ENCODE measurements around the gene HDAC4.
"Not testable (repeated sequence)": the region's sequence is repeated elsewhere in the genome, so short reads cannot be mapped to it uniquely, and the experiment has no call there.

HDAC4 gene

DNA sequence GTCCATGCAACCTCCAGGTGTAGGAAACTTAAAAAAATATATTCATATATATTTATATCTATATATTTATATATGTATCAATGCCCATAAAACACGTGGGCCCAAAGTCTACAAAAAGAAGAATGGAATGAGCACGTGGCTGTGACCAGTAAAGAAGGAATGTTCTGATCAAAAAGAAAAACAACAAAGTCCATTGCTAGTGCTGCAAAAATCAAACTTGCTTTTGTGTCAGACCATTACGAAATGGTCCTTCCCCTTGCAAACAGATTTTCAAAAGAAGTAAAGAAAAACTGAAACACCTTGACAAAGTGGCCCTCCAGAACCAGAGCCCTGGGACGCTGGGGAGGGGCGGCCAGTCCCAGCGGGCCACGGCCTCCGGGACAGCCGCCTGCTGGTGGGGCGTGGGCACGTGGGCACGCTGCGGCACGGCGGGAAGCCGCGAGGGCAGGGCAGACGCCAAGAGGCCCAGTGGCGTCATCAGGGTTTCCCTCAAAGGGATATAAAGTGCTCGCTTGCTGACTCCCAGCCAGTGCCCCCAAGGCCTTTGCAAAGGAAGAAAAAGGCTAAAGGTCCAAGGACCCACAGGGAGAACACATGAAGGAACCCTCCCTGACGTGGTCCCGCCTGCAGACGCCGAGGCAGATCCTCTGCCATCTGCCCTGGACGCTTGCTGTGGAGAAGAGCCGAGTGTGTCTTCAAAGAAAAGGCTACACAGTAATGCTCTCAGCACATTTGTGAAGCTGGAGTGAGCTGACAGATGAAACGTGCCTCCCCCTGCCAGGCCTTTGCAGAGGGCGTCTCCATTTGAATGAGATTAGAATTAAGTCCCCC, 351.2 kb downstream of the HDAC4 start:
- DNase-seq, result no peak

DNA sequence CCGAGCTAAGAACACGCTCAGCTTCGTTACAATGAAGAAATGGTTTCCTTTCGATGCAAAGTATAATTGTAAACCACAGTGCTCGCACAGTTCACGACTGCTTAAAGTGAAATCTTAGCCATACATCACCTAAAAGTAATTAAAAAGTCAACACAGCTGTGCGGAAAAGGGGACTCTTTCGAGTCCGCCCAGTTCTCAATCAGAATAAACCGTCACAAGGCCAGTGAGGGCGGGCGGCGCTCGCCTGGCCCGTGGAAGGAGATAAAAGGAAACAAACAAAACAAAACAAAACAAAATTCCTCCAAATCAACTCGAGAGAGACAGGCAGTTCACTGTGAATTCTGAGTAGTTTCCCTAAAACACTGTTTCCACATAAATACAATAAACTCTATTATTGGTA, 352.1 kb downstream of the HDAC4 start:
- no peak for DNase-seq

DNA sequence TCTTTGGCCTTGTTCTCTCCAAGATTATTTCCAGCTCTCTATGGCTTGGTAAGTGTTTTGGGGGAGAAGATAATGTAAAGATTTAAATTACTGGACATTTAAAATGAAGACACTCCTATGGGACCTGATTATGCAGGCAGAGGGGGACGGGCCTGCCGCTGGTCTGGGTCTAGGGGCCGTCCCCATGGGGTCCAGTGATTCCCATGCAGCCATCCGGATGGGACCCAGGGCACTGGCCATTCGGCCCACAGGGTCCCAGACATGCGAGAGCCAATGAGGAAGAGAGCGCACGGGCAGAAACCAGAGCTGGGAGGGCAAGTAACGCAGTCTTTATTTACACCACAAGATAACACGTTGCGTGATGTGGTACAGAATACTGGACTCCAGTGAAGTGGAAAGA, 353.0 kb downstream of the HDAC4 start:
- no peak for DNase-seq

- DNase-seq, result no peak
These were observed 353.4 kb downstream of the HDAC4 start for GRCh38 chr2:239047420-239047819.

DNA sequence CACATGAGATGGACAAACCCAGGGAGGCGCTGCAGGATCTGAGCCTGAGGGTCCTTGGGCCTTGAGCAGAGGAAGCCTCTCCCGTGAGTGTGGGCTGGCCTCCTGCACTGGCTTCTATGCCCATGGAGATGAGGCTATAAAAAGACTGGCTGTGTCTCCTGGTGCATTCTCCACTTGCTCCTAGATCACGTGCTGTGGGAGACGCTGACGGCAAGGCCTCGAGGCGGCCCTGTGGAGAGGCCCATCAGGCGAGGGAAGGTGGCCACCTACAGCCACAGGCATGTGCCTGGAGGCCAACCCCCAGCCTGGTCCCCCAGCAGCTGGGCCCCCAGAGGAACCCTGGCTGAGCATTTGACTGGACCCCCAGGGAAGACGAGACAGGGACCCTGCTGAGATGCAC, 354.0 kb downstream of the HDAC4 start:
- DNase-seq, result no peak

GRCh38 chr2:239044336-239044735, 356.5 kb downstream of the HDAC4 start:
- DNase-seq, result no peak

DNA sequence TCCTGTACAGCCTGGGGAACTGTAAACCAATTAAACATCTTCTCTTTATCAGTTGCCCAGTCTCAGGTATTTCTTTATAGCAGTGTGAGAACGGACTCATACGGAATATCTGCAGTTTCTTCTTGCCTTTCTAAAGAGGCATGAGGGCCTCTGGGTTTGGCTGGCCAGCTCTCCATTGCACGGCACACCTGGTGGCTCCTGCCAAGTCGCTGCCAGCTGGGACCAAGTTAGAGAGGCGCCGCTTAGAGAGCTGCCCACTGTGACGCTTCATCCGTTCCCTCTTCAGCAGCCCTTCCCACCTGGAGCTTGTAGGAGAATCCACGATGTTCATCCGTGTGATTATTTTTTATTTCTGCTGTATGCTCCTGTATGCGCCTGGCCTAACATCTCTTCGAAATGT, 357.5 kb downstream of the HDAC4 start:
- DNase-seq, result no peak

- DNase-seq, result no peak
These were observed 358.1 kb downstream of the HDAC4 start for GRCh38 chr2:239042551-239043320.

DNA sequence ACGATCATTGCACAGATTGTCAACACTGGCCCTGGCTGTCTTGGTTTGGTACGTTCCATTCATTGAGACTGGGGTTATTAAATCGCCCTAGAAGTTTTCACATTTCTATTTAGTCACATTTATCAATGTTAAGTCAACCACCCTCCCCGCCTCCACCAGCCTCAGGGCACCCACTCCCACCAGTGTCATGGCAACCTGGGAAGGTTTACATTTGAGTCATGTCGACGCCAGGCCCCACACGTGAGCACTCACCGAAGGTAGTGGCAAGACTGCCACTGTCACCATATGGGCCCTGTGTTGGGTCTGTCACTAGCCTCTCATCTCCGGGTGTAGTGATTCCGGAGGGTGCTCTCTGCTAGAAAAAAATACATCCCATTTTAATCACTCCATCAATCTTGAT, 358.8 kb downstream of the HDAC4 start:
- no peak for DNase-seq

DNA sequence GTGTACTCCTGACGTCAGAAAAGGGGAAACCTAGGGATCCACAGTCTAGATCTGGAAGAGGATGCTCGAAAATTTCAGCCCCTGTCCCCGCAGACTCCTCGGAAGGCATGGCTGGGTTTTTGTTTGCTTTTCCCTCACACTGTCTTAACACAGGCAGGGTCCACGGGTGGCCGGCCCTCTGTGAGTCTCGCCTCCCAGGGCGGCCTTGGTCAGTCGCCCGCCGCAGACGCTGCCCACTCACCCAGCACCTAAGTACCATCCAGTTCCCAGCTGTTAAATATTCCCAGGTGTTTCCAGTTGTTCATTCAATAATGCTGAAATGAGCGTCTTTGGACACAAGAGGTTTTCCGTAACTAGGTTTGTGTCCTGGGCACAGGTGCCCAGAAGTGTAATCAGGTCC, 359.8 kb downstream of the HDAC4 start:
- no peak for DNase-seq

DNA sequence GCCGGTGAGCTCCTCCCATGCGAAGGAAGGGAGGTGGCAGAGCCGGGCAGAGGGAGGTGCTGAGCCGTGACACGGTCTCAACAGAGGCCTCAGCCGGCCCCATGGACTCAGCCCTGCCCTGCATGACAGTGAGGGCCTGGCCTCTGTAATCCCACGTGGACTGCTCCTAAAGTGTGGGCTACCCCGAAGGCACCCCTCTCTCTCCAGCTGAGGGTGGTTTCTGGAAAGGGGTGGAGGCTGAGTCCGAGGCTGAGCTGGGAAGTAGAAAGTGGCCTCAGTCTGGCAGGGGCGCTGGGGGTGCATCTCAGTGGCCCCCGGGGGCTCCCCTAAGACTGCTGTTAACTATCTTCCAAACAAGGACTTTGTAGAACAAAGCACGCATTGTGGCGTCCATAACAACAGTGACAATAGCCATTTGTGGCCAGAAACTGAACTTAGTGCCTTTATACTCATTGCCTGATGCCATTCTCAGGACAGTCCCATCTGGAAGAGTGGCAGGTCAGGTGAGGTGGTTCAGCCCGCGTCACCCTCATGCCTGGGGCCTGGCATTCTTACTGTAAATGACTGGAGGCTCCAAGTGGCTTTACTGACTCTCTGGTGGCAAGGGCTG, 360.6 kb downstream of the HDAC4 start:
- no peak for DNase-seq

DNA sequence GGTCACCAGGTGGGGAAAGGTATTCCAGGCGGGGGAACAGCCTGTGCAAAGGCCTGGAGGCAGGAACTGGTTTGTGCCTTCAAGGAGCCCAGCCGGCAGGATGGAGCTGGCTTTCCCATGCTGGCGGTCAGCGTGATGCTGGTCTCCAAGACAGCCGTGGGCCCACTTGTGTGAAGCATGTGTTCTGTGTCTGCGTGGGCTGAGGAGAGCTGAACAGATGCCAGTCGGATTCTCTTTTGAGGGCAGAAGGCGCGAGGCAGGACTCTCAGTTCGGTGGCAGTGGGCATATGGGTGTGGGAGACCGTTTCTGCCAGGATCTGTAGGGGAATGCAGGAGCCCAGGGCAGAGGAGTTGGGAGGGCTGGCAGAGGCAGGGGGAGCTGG, 361.4 kb downstream of the HDAC4 start:
- DNase-seq, result no peak

GRCh38 chr2:239038773-239039478, 361.9 kb downstream of the HDAC4 start:
- no peak for DNase-seq

DNA sequence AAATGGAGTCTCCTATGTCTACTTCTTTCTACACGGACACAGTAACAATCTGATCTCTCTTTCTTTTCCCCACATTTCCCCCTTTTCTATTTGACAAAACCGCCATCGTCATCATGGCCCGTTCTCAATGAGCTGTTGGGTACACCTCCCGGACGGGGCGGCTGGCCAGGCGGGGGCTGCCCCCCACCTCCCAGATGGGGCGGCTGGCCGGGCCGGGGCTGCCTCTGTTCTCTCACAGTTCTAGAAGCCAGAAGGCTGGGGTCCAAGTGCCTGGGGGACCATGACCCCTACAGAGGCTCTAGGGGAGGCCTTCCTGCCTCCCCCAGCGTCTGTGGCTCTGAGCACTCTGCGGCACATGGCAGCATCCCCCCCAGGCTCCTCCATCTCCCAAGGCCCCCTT, 362.5 kb downstream of the HDAC4 start:
- DNase-seq, result not testable (repeated sequence)

DNA sequence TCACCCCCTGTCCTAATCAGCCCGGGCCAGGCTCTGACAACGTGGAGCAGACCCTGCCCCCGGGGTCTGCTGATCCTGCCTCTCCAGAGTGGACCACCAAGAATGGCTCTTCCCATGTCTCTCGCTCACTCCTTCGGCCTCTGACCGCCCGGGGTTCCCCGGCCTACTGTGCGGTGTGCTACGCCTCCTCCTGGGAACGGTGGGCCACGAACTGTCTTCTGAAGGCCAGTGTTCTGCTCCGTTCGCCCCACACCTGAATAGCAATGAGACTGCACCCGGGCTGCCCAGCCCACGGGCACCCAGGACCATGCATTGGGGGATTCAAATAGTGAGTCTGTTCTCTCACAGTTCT, 363.3 kb downstream of the HDAC4 start:
- no peak for DNase-seq

- DNase-seq, result no peak
These were observed 363.8 kb downstream of the HDAC4 start for GRCh38 chr2:239036819-239037558.

- DNase-seq, result no peak
These were observed 364.7 kb downstream of the HDAC4 start for GRCh38 chr2:239035997-239036731.

- DNase-seq, result peak; percentile 46
These were observed 365.4 kb downstream of the HDAC4 start for GRCh38 chr2:239035361-239035814.

- DNase-seq, result peak; percentile 19
These were observed 366.1 kb downstream of the HDAC4 start for GRCh38 chr2:239034561-239035341.

DNA sequence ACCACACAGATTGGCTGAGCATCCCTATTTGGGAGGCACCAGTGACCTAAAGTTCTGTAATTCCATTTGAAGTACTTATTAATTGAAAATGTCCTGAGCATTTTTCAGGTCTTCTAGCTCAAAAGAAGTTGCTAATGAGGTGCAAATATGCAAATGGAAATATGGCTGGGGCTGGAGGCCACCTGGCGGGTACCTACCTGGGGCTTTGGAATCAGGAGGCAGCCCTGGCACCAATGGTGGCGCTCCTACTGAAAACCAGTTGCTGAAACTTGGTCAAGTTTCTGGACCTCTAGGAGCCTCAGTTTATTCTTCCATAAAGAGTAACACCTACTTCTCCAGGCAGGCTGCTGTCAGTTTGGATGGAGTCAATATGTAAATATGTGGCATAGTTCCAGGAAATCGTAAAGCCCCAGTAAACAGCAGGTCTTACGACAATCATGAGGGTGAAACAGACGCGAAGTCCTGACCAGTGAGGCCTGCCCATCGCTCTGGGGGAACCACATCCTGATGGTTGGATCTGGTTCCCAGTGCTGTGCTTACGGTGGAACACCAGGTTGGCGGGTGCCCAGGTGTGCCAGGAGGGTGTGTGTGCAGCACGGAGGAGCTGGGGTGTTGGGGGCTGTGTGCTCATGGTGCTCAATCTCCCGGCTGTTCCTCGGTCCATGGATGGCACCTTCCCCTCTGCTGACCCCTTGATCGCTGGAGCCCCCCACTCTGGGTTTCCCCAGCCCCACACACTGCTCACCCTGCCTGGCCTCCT, 366.8 kb downstream of the HDAC4 start:
- no peak for DNase-seq
